Left renal pelvis (tissue), 4 donors: ENCODE measurements around the gene RFLNA. TPM values are rescaled to one million over a fixed set of nuclear protein-coding genes. Genes with fewer than 3 reads are reported as not detected.

Source experiments
- DNase-seq, 4 donors: peaks; one replicate each; pipeline ENCODE4 v3.0.0-alpha.2; 2013; ENCODE audit warnings: low read depth in 4 of 4, low spot score in 3 of 4
- polyA plus RNA-seq, 4 donors: library from polyadenylated mRNA; unstranded; fragments of 120-200 nt; gene quantifications; one replicate each; pipeline ENCODE4 v1.2.1, GENCODE V29; 2013; ENCODE audit not compliant: insufficient read length in 4 of 4

RFLNA gene
- polyA plus RNA-seq: 10 to 100 TPM in 1 of 4 donors, 1 to 10 TPM in 3; 6.7 to 18.3 (median 7.4) TPM

DNA sequence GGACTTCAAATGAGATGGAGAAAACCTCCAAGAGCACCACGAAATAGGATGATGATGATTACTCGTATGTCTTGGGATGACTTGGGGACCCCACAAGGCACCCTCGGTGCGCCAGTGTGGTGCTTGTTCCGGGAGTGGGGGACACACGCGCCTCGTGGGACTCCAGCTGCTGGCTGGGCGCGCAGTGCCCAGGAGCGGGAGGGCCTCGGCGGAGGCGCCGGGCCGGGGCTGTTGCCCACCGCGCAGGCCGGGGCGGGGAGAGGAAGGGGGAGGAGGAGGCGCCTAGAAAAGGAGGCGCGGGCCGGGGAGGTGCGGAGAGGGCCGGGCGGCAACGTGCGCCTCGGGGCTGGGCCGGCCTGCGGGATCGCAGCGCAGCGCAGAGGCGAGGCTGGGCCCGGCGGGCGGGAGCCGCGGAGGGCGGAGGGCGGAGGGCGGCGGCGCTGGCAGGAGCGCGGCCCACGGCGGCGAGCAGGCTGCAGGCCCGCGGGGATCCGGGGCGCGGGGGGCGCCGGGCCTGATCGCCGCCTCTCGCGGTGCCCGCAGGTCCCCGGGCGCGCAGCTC lies at the start of gene RFLNA:
TSS of gene RFLNA (plus strand) at position 314 of the 562 bp plus-strand sequence. CDS start 337 bp downstream, outside the sequence.
- no peak for DNase-seq

DNA sequence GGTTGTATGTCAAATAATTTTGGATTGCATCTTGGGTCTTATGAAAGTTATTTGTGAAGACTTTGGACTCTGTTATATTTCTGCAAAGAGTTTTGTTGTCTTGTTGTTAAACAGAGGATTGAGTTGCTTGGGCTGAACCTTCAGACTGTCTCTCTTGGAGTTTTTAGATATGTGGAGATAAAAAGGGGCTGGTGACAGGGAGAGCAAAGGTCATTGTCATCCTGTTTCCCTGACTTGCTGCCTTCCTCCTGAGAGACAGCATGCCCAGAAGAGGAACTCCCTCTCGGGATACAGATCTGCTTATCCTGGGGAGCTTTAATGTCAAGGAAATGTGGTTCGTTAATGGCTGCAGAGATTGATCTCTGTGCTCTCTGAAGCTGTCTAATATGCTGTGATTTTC lies 47.6 kb upstream of the RFLNA start:
- DNase-seq: no peak

- DNase-seq: peak in 1 of 4 donors; percentile 27
These were observed 45.7 kb upstream of the RFLNA start for GRCh38 chr12:124248941-124249825.

DNA sequence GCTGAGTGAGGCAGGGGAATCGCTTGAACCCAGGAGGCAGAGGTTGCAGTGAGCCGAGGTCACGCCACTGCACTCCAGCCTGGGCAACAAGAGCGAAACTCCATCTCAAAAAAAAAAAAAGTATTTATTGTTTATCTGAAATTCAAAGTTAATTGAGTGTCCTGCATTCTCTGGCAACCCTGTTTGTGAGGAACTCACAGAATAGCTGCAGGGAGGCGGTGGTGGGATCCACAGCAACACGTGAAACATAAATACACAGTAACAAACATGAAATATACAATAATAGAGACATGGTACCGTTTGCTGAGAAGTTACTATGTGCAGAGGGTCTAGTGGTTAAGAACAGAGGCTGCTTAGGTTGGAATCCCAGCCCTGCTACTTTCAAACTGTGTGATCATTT lies 43.7 kb upstream of the RFLNA start:
- DNase-seq: no peak

DNA sequence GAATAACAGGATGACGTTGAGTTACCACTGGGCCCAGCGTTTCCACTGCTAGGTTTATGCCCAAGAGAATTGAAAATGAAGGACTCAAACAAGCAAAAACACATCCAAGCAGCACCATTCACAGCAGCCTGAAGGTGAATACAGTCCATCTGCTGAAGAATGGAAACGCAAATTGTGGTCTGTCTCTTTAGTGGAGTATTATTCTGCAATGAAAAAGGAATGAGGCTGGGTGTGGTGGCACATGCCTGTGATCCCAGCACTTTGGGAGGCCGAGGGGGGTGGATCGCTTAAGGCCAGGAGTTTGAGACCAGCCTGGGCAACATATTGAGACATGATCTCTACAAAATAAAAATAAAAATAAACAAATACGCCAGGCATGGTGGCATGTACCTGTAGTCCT lies 41.9 kb upstream of the RFLNA start:
- DNase-seq: no peak

GRCh38 chr12:124254126-124254525 lies 40.8 kb upstream of the RFLNA start:
- no peak for DNase-seq

DNA sequence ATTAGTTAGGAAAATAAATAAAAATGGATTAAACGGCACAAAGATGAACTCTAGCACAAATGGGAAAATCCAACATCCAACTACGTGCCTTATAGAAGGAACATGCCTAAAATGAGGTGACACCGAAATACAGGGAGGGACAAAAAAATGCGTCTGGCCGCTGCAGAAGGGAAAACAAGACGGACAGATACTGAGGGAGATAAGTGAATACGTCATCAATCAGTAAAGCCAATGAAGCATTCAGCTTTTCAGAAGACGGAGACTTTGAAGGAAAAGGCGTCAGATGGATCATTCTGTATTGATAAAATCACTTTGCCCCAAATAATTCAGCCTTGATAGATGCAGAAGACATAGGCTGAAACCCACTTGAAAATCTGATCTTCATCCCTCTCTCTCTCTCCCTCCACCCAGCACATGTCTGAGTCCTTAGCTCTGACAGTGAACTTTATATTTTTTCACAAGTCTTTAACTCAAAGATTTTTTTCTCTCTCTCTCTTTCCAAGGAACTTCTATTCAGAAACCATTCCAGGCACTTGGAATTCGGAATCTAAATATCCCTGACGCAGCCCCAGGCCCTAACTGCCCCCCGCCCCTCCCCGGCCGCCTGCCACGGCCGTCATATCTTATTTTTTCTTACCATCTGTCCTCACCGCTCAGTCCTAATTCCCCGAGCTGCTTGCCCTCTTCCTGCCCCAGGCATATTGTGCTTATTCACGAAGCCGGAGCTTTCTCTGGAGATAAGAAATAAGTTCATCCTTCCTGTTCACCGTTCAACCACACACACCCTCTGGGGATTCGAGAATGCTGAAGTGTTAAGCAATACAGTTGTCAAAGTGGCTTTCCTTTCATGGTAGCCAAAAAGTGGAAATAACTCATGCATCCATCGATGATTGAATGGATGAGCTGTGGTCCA lies 35.5 kb upstream of the RFLNA start:
- DNase-seq: no peak

DNA sequence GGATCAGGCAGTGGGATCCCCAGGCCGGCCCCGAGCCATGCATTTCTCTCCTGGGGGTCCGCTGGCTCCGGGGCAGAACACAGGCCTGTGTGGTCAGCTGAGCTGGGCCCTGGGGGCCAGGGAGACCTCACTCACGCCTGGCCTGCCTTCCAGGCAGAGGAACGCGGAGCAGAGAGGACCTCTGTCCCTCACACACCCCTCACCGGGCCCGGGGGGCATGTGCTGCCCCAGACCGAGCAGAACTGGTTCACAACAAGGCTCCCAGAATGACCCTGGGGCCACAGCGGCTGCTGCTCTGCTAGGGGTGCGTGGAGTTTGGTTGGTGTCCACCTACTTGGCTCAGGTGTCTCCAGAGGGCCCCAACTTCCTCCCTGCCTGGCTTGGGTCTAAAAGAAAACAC lies 33.0 kb upstream of the RFLNA start:
- DNase-seq: no peak

GRCh38 chr12:124264089-124264795 lies 30.7 kb upstream of the RFLNA start:
- no peak for DNase-seq

- no peak for DNase-seq
These were observed 30.0 kb upstream of the RFLNA start for GRCh38 chr12:124264879-124265278.

- DNase-seq: no peak
These were observed 27.6 kb upstream of the RFLNA start for GRCh38 chr12:124267205-124267778.

GRCh38 chr12:124270671-124271070 lies 24.2 kb upstream of the RFLNA start:
- no peak for DNase-seq

DNA sequence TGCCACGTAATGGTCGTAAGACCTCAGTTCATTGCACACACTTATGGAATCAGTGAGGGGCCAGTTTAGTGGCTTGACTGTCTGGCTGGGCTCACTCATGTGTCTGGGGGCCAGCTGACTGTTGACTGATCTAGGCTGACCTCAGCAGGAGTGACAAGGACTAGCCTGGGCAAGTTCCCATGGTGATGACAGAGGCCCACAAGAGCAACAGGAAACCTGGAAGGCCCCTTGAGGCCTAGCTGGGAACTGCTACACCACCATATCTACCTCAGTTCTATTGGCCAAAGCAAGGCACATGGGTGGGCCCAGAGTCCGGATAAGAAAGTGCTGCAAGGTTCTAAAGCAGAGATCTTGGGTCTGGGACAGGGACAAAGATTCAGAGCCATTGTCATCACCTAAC lies 21.3 kb upstream of the RFLNA start:
- no peak for DNase-seq

- no peak for DNase-seq
These were observed 18.6 kb upstream of the RFLNA start for GRCh38 chr12:124276337-124276736.

DNA sequence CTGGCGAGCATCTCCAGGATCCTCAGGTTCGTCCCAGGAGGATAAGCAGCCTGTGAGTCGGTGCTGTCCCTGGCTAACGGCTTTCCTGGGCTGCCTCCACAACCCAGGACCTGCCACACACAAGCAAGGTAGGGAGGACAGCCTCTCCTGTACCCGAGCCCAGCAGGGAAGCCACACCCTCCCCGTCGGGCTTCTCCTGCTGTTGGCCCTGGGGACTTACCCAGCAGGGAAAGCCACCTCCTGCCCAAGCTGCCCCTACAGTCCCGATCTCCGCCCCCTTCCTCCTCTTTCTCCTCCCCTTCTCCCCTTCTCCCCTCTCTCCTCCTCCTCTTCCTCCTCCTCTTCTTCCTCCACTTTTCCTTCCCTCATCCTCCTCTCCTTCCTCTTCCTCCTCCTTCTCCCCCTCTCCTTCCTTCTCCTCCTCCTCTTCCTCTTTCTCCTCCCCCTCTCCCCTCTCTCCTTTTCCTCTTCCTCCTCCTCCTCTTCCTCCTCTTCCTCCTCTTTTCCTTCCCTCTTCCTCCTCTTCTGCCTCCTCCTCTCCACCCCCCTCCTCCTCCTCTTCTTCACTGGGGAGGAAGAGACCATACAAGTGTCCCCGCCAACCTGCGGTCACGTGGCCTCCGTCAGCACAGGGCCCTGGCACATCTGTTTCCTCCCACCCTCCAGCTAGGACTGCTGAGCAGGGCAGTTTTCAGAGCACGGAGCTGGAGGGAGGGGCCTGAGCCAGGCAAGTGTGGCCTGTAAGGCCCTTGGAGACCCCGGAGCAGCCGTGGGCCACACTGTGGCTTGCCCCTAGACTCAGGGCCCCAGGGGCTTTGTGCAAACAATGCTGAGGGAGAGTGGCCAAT lies 17.3 kb upstream of the RFLNA start:
- DNase-seq: no peak

DNA sequence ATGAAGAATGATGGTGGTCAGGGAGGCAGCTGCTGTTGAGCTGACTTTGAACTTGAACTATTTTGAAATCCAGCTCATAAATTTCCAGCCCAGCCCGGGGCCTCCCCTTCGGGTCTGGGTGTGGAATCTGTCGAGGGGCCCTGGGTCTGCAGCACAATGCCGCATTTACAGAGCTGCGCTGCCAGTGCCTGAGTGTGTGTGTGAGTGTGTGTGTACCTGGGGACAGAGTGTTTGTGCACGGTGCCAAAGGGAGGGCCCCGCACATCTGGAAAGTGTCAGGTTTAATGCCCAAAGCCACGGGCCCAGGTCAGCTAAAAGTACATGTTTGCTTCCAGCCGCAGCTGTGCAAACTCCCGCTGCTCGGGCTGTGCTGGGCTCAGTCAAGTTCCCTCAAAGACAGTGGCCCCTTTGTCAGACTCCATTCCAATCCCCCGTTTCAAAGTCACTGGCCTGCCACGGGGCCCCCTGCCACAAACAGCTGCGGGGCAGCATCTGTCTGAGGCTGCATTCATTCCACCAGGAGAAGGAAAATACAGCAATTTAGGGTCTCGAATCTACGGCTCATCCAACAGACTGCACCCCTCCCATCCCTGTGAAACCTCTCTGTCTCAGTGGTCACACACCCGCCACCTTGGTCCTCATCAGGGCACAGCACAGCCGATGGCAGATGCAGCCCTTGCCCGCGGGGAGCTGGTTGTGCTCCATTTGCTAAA lies 16.3 kb upstream of the RFLNA start:
- no peak for DNase-seq

- no peak for DNase-seq
These were observed 15.6 kb upstream of the RFLNA start for GRCh38 chr12:124279315-124279714.

DNA sequence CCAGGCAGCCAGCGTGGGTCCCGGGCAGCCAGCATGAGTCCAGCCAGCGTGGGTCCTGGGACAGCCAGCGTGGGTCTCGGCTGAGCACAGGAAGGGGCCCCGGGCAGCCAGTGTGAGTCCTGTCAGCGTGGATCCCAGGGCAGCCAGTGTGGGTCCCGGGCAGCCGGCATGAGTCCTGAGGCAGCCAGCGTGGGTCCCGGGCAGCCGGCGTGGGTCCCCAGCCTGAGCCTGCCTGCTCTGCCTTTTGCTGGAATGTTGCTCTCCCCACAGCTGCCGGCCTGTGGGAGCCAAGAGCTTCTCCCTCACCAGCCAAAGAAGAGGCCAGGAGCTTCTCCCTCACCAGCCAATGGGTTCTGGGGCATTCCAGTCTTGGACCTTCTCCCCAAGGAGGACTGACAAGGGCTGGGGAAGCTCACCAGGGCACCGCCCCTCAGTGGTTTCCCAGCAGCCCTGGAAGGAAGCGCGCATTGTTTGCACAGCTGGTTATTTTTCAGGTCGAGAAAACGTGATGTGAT lies 15.0 kb upstream of the RFLNA start:
- no peak for DNase-seq
